Spleen (tissue), 11 donors: ENCODE data around the gene S1PR4. TPM values are rescaled to one million over a fixed set of nuclear protein-coding genes. Genes with fewer than 3 reads are reported as not detected.

Experiments
- DNase-seq: peaks from one replicate; pipeline ENCODE4 v3.0.0-alpha.2; 2020
- H3K27ac ChIP-seq, 8 donors: fragments of 200-600 bp; sonication (generic) in 7 of 8; 1 replicate in 4 of 8; 2 replicates in 4 of 8; pipeline versions ENCODE4 v1.5.0 to v1.8.0; 2016 to 2021; ENCODE audit warnings: inconsistent platforms in 4 of 8, mild to moderate bottlenecking in 4 of 8, moderate library complexity in 1 of 8
- H3K27me3 ChIP-seq, 7 donors: fragments of 200-600 bp; sonication (generic) in 6 of 7; replicated peaks in 1 of 7; 1 replicate in 4 of 7; 2 replicates in 3 of 7; pipeline versions ENCODE4 v1.5.0 to v1.8.0; 2016 to 2021; ENCODE audit warnings: inconsistent platforms in 3 of 7, mild to moderate bottlenecking in 1 of 7
- H3K36me3 ChIP-seq, 6 donors: fragments of 200-600 bp; sonication (generic) in 5 of 6; 1 replicate in 4 of 6; 2 replicates in 2 of 6; pipeline versions ENCODE4 v1.5.0 to v1.8.0; 2016 to 2021; ENCODE audit warnings: inconsistent platforms in 2 of 6
- H3K4me1 ChIP-seq, 6 donors: fragments of 200-600 bp; sonication (generic) in 5 of 6; 1 replicate in 3 of 6; 2 replicates in 3 of 6; pipeline versions ENCODE4 v1.5.0 to v1.8.0; 2016 to 2021; ENCODE audit warnings: inconsistent platforms in 3 of 6
- H3K4me3 ChIP-seq, 8 donors: fragments of 200-600 bp; sonication (generic) in 7 of 8; 1 replicate in 4 of 8; 2 replicates in 4 of 8; pipeline versions ENCODE4 v1.5.0 to v1.8.0; 2016 to 2021; ENCODE audit warnings: inconsistent platforms in 4 of 8, mild to moderate bottlenecking in 4 of 8, moderate library complexity in 2 of 8
- H3K9me3 ChIP-seq, 8 donors: fragments of 200-600 bp; sonication (generic) in 7 of 8; 1 replicate in 4 of 8; 2 replicates in 4 of 8; pipeline versions ENCODE4 v1.5.0 to v1.8.0; 2016 to 2021; ENCODE audit warnings: inconsistent platforms in 4 of 8
- POLR2A ChIP-seq, 3 donors: fragments of 450-650 bp; IDR thresholded peaks; one replicate each; pipeline ENCODE4 v1.5.1; 2017; ENCODE audit warnings: antibody characterized with exemption in 3 of 3, mild to moderate bottlenecking in 1 of 3
- POLR2AphosphoS5 ChIP-seq, 3 donors: sonication (generic); formaldehyde crosslinking; IDR thresholded peaks; one replicate each; pipeline ENCODE4 v1.5.1; 2017; ENCODE audit warnings: antibody characterized with exemption in 3 of 3
- WGBS, 5 donors: extraction: QIAGEN DNeasy Blood & Tissue Kit in 3 of 5; methylation state at CpG; one replicate each; pipeline versions ENCODE4 v1.1.5 to v1.1.7; 2013 to 2018; 5-methylcytosine and 5-hydroxymethylcytosine counted together
- intact Hi-C: fragments of 100-400 bp; cut with DNase I; formaldehyde crosslinking; loops from one replicate; pipeline ENCODE4 v1.15.0; 2023; ENCODE audit warnings: low total_unique reads
- polyA plus RNA-seq, 3 donors: library from polyadenylated mRNA; stranded (reverse); fragments of 200-250 nt; gene quantifications; one replicate each; pipeline ENCODE4 v1.2.1, GENCODE V29; 2013
- total RNA-seq, 7 donors: library from RNA; depleted of rRNA in 3 of 7; stranded (reverse); fragments of >200 nt in 3 of 7; fragmentation: NEBNext Ultra II Directional in 4 of 7; extraction: Animal tissue kit (Norgen Biotek cat#: 25700) in 4 of 7; gene quantifications; one replicate each; pipeline versions ENCODE4 v1.1.0 to v1.2.1, GENCODE V29; 2016 to 2021
- TF ChIP-seq, protein P1 (sequence below), 11 experiments: fragments of 200-600 bp in 7 of 11; fragments of 450-650 bp in 4 of 11; sonication (generic) in 4 of 11; IDR thresholded peaks in 8 of 11; conservative IDR thresholded peaks in 3 of 11; 1 replicate in 7 of 11; 2 replicates in 4 of 11; pipeline versions ENCODE4 v1.4.0 to v1.8.0; 2016 to 2021; ENCODE audit warnings: antibody characterized with exemption in 11 of 11, inconsistent platforms in 4 of 11, mild to moderate bottlenecking in 1 of 11
- donor health status: healthy with polysubstance abuse.
- donor health status: DM: no; HTN: no; CAD: no; lungs with moderate emphysema.
- donor health status: DM: no; HTN: no; CAD: no.
- donor health status: Bipolar disorder and iron deficiency.
- donor health status: healthy.
- donor health status: DM: no; HTN: no; CAD: no.
- donor health status: DM: yes; HTN: yes; CAD: no.

Gene S1PR4
- total and polyA plus RNA-seq, 10 donors, result 44.7 to 171 (median 62.0) TPM

DNA sequence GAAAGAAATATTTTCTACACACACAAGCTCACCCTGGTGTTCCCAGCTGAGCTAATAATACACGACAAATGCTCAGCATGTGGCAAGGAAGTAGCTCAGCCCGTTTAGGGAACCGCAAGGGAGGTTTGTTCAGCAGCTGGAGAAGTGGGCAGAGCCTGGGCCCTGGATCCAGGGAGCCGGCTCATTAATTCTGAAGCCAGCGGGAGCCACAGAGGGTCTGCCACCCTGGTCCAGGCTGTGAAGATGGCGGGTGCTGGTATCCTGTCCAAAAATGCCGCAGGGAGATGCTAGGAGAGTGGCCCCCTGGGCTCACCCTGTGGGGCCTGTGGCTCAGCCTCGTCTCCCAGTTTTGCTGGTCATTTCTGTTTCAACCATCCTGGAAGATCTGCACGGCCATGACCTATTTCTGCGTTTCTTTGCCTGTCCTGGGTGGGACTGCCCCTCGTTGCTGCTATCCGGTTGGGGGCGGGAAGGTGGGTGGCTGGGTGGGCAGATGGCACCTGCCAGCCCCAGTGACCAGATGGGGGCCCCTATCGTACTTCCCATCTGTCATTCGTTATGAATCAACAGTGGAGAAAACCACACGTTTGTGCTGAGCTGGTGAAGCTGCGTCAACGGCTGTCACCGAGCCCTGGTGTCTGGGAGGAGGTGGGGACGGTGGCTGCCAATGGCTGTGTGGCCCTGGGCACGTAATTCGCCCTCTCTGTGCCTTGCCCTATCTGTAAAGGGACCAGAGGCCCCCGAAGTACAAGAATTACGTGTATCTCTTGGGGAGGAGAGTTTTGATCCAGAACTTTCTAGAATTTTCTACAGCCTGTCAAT, 45.4 kb upstream of the S1PR4 start:
- intact Hi-C loops, result no loop called here
- Histone ChIP-seq H3K27ac (peak overlapping the region in 7 of 8 donors; percentile 10 to 82 (median 53)), H3K36me3 (no peaks in the 10 kb centered on the region), H3K4me1 (peaks cover 6 to 67% (median 25%) of the 10 kb centered on the region in 6 donors), H3K9me3 (no peaks in the 10 kb centered on the region), H3K4me3 (peak overlapping the region in 1 of 8 donors; percentile 21), H3K27me3 (peaks cover 0 to 23% (median 0%) of the 10 kb centered on the region in 7 donors)
- TF ChIP-seq POLR2AphosphoS5 (IDR thresholded peaks at IDR 0.05) (peak; percentile 50 to 67 (median 51)), POLR2A (IDR thresholded peaks at IDR 0.05) (no peak)
- TF ChIP-seq, protein P1, sequence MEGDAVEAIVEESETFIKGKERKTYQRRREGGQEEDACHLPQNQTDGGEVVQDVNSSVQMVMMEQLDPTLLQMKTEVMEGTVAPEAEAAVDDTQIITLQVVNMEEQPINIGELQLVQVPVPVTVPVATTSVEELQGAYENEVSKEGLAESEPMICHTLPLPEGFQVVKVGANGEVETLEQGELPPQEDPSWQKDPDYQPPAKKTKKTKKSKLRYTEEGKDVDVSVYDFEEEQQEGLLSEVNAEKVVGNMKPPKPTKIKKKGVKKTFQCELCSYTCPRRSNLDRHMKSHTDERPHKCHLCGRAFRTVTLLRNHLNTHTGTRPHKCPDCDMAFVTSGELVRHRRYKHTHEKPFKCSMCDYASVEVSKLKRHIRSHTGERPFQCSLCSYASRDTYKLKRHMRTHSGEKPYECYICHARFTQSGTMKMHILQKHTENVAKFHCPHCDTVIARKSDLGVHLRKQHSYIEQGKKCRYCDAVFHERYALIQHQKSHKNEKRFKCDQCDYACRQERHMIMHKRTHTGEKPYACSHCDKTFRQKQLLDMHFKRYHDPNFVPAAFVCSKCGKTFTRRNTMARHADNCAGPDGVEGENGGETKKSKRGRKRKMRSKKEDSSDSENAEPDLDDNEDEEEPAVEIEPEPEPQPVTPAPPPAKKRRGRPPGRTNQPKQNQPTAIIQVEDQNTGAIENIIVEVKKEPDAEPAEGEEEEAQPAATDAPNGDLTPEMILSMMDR (IDR thresholded peaks at IDR 0.05 in 8 of 11, conservative IDR thresholded peaks at IDR 0.05 in 3 of 11), result no peak
- WGBS, 5 donors, result 19 to 36% (median 23%) methylated on average over 15 to 24 of the region's 24 CpGs
- no peak for DNase-seq

DNA sequence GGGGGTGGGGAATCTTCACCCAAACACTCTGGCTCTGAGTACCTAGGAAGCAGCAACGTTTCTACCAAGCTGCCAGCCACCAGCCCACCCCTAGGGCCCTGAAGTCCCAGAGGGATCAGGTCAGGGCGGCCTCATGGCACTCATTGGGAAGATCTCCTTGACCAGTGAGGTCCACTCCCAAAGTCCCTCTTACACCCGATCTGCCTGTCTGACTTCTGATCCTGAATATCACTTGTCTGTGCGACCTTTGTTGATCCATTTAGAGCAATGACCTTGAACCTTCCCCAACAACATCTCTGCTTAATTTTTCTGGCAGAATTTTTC, 44.8 kb upstream of the S1PR4 start:
- H3K9me3 ChIP-seq, result no peaks in the 10 kb centered on the region
- TF ChIP-seq POLR2AphosphoS5 (IDR thresholded peaks at IDR 0.05), result no peak
- TF ChIP-seq, protein P1 (IDR thresholded peaks at IDR 0.05 in 8 of 11, conservative IDR thresholded peaks at IDR 0.05 in 3 of 11), result no peak
- TF ChIP-seq POLR2A (IDR thresholded peaks at IDR 0.05), result no peak
- 51 to 62% (median 55%) methylated on average over 4 of the region's 4 CpGs for WGBS, 5 donors
- H3K27ac ChIP-seq, result peak overlapping the region in 6 of 8 donors; percentile 10 to 82 (median 65)
- DNase-seq, result no peak
- peak overlapping the region in 1 of 8 donors; percentile 21 for H3K4me3 ChIP-seq
- intact Hi-C loops, result no loop called here
- peaks cover 0 to 23% (median 0%) of the 10 kb centered on the region in 7 donors for H3K27me3 ChIP-seq
- H3K36me3 ChIP-seq, result no peaks in the 10 kb centered on the region
- H3K4me1 ChIP-seq, result peaks cover 6 to 70% (median 25%) of the 10 kb centered on the region in 6 donors

DNA sequence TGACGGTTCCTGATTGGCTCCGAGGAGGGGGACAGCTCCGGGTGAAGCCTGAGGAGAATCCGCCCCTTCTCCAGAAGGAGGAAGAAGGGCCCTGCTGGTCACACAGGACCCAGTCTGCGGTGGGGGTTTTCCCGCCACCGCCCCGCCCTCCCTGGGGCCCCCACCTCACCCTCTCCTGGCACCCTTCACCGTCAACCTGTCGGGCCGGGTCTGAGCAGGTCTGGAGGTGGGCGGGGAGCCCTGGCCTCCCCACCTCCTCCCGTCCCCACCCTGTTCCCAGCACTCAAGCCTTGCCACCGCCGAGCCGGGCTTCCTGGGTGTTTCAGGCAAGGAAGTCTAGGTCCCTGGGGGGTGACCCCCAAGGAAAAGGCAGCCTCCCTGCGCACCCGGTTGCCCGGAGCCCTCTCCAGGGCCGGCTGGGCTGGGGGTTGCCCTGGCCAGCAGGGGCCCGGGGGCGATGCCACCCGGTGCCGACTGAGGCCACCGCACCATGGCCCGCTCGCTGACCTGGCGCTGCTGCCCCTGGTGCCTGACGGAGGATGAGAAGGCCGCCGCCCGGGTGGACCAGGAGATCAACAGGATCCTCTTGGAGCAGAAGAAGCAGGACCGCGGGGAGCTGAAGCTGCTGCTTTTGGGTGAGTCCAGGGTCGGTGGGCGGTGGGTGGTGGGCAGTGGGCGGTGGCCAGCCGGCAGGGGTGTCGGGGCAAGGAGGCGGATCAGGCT, 42.4 kb upstream of the S1PR4 start, which contains the start of gene GNA15:
Gene GNA15 (plus strand): TSS at position 73 of the 723 bp plus-strand sequence. CDS start 418 bp downstream, at position 491.
- intact Hi-C loops, result no loop called here
- Histone ChIP-seq H3K4me1 (peaks cover 6 to 70% (median 27%) of the 10 kb centered on the region in 6 donors), H3K27ac (peak within 1 kb of the TSS in 6 of 8 donors; percentile 8 to 89 (median 68))

More for the DNA sequence above, 42.4 kb upstream of the S1PR4 start, which contains the start of gene GNA15:
- WGBS, 5 donors, result 25 to 47% (median 29%) methylated on average over 13 to 40 of the region's 40 CpGs
- Histone ChIP-seq H3K27me3 (peaks cover 0 to 23% (median 0%) of the 10 kb centered on the region in 7 donors), H3K9me3 (peaks cover 0 to 7% (median 0%) of the 10 kb centered on the region in 8 donors), H3K4me3 (peak within 1 kb of the TSS in 7 of 8 donors; percentile 20 to 64 (median 38)), H3K36me3 (no peaks in the 10 kb centered on the region)
- DNase-seq, result peak; percentile 82
- TF ChIP-seq POLR2AphosphoS5 (IDR thresholded peaks at IDR 0.05), result peak in 1 of 3 donors; percentile 60
- TF ChIP-seq, protein P1 (IDR thresholded peaks at IDR 0.05 in 8 of 11, conservative IDR thresholded peaks at IDR 0.05 in 3 of 11), result no peak
